GM15510 (cell line): ENCODE results near the gene GAS2L2.

Experiments used
- POLR2A ChIP-seq: IDR thresholded peaks from 3 replicates; pipeline ENCODE4 v1.6.1; 2011; ENCODE audit warnings: borderline replicate concordance; ENCODE audit not compliant: insufficient read length; ENCODE audit errors: extremely low read depth

Gene GAS2L2

GRCh38 chr17:35784895-35785294, 31.9 kb upstream of the GAS2L2 start:
- no peak for TF ChIP-seq POLR2A

GRCh38 chr17:35780950-35781349, 27.9 kb upstream of the GAS2L2 start:
- TF ChIP-seq POLR2A, result no peak

GRCh38 chr17:35778641-35779196, 25.7 kb upstream of the GAS2L2 start:
- TF ChIP-seq POLR2A, result no peak

- no peak for TF ChIP-seq POLR2A
These were observed 22.5 kb upstream of the GAS2L2 start for GRCh38 chr17:35775583-35775982.

- TF ChIP-seq POLR2A, result no peak
These were observed 22.0 kb upstream of the GAS2L2 start for GRCh38 chr17:35775039-35775438.

GRCh38 chr17:35774499-35774898, 21.5 kb upstream of the GAS2L2 start:
- no peak for TF ChIP-seq POLR2A

GRCh38 chr17:35773679-35774425, 20.8 kb upstream of the GAS2L2 start:
- no peak for TF ChIP-seq POLR2A

- TF ChIP-seq POLR2A, result no peak
These were observed 20.1 kb upstream of the GAS2L2 start for GRCh38 chr17:35773129-35773528.

- TF ChIP-seq POLR2A, result no peak
These were observed 17.0 kb upstream of the GAS2L2 start for GRCh38 chr17:35769895-35770486.

GRCh38 chr17:35768797-35769196, 15.8 kb upstream of the GAS2L2 start:
- no peak for TF ChIP-seq POLR2A

GRCh38 chr17:35766903-35767510, 14.0 kb upstream of the GAS2L2 start:
- no peak for TF ChIP-seq POLR2A

- TF ChIP-seq POLR2A, result no peak
These were observed 13.4 kb upstream of the GAS2L2 start for GRCh38 chr17:35766489-35766877.

- no peak for TF ChIP-seq POLR2A
These were observed 12.9 kb upstream of the GAS2L2 start for GRCh38 chr17:35765756-35766488.

- no peak for TF ChIP-seq POLR2A
These were observed 12.2 kb upstream of the GAS2L2 start for GRCh38 chr17:35765086-35765710.

- no peak for TF ChIP-seq POLR2A
These were observed 11.3 kb upstream of the GAS2L2 start for GRCh38 chr17:35764123-35764991.

- TF ChIP-seq POLR2A, result no peak
These were observed 10.7 kb upstream of the GAS2L2 start for GRCh38 chr17:35763767-35764122.
